HepG2 (cell line): ENCODE results near the gene SPAG9. TPM values are rescaled to one million over a fixed set of nuclear protein-coding genes. Genes with fewer than 3 reads are reported as not detected.

ENCODE experiments used
- ATAC-seq: fragments of 200-7000 bp; cut with Tn5 transposase; 3 replicates; pipeline ENCODE4 v1.9.1; 2020; ENCODE audit warnings: mild to moderate bottlenecking, moderate library complexity
- BruUV-seq: library from RNA; stranded (reverse); fragments of 400-500 nt; replicated peaks from 2 replicates; lab custom pipeline; 2021; lab: Mats Ljungman, UMichigan
- CTCF ChIA-PET: fragments of 300-600 bp; formaldehyde crosslinking; extraction: SDS; loops from one replicate; lab custom pipeline; 2021; ENCODE audit warnings: low total read pairs, inconsistent platforms, low intra/inter-chr PET ratio; lab: Yijun Ruan, JAX
- POLR2A ChIA-PET: fragments of 350-600 bp; sonication (Branson Sonifier 250); formaldehyde crosslinking; loops from one replicate; lab custom pipeline; 2020; ENCODE audit warnings: antibody characterized with exemption, inconsistent platforms; lab: Yijun Ruan, JAX
- DNase-seq: peaks from one replicate; pipeline ENCODE4 v3.0.0-alpha.2; 2015; ENCODE audit warnings: low spot score
- FAIRE-seq: peaks from 3 replicates; lab custom pipeline; 2011; peaks lifted over from hg19 to GRCh38; lab: Jason Lieb, UNC
- H2AFZ ChIP-seq: one replicate; pipeline ENCODE4 v1.6.1; 2011; ENCODE audit warnings: low read length, inconsistent platforms
- H3K27ac ChIP-seq: fragments of 300-600 bp; 3 replicates; pipeline ENCODE4 v1.8.0; 2011; ENCODE audit warnings: mixed run types, mild to moderate bottlenecking, mixed read lengths, low read length, inconsistent platforms; ENCODE audit not compliant: insufficient read depth; ENCODE audit errors: extremely low read length
- H3K27me3 ChIP-seq, 2 experiments: fragments of 200-600 bp in 1 of 2; 2 replicates in 1 of 2; 3 replicates in 1 of 2; pipeline versions ENCODE4 v1.6.0 to v1.8.0; 2011; ENCODE audit warnings: low read length in 2 of 2, mild to moderate bottlenecking in 2 of 2, moderate library complexity in 2 of 2, inconsistent platforms in 1 of 2; ENCODE audit not compliant: insufficient read depth in 2 of 2, control insufficient read depth in 1 of 2
- H3K36me3 ChIP-seq, 2 experiments: fragments of 200-600 bp in 1 of 2; replicated peaks in 1 of 2; 2 replicates in 1 of 2; 3 replicates in 1 of 2; pipeline versions ENCODE4 v1.5.1 to v1.8.0; 2011; ENCODE audit warnings: low read length in 2 of 2, inconsistent platforms in 1 of 2; ENCODE audit not compliant: insufficient read depth in 2 of 2, control insufficient read depth in 1 of 2
- H3K4me1 ChIP-seq: 2 replicates; pipeline ENCODE4 v1.5.1; 2012; ENCODE audit warnings: low read length, inconsistent platforms; ENCODE audit not compliant: insufficient read depth
- H3K4me2 ChIP-seq: 2 replicates; pipeline ENCODE4 v1.6.0; 2011; ENCODE audit warnings: low read depth, low read length, inconsistent platforms
- H3K4me3 ChIP-seq, 3 experiments: fragments of 200-600 bp in 1 of 3; sonication (generic), shearing (Covaris generic) in 1 of 3; replicated peaks in 1 of 3; 2 replicates each; pipeline ENCODE4 v1.5.1; 2011 to 2016; ENCODE audit warnings: low read length in 3 of 3, inconsistent platforms in 2 of 3, low read depth in 2 of 3, mild to moderate bottlenecking in 2 of 3, control low read depth in 1 of 3, mixed read lengths in 1 of 3; ENCODE audit not compliant: insufficient read depth in 1 of 3
- H3K79me2 ChIP-seq: one replicate; pipeline ENCODE4 v1.6.1; 2011; ENCODE audit warnings: low read length, inconsistent platforms; ENCODE audit not compliant: insufficient read depth
- H3K9ac ChIP-seq: 2 replicates; pipeline ENCODE4 v1.6.0; 2011; ENCODE audit warnings: mild to moderate bottlenecking, low read depth, low read length, inconsistent platforms; ENCODE audit not compliant: insufficient read depth
- H3K9me3 ChIP-seq: 2 replicates; pipeline ENCODE4 v1.5.1; 2012; ENCODE audit warnings: mild to moderate bottlenecking, low read length
- H4K20me1 ChIP-seq: 2 replicates; pipeline ENCODE4 v1.6.0; 2011; ENCODE audit warnings: inconsistent platforms, mild to moderate bottlenecking, low read length, moderate library complexity; ENCODE audit not compliant: insufficient read depth
- KLF15 ChIP-seq: sonication (generic); formaldehyde crosslinking; IDR thresholded peaks from 2 replicates; pipeline ENCODE4 v1.8.1; 2023; ENCODE audit warnings: borderline replicate concordance, mild to moderate bottlenecking, inconsistent platforms, missing genetic modification reagents, mixed read lengths
- MAX ChIP-seq: IDR thresholded peaks from 2 replicates; pipeline ENCODE4 v1.6.1; 2012; ENCODE audit warnings: inconsistent platforms
- NCOA1 ChIP-seq: sonication (generic); formaldehyde crosslinking; IDR thresholded peaks from 2 replicates; pipeline ENCODE4 v1.9.0; 2021; ENCODE audit warnings: missing genetic modification reagents
- NFKBIZ ChIP-seq: IDR thresholded peaks from 2 replicates; pipeline ENCODE4 v1.6.1; 2018; ENCODE audit warnings: missing genetic modification reagents, missing compliant biosample characterization
- ZMYM3 ChIP-seq: sonication (generic); formaldehyde crosslinking; IDR thresholded peaks from 2 replicates; pipeline ENCODE4 v1.5.1; 2020; ENCODE audit warnings: mild to moderate bottlenecking, missing genetic modification reagents
- ZNF496 ChIP-seq: sonication (generic); formaldehyde crosslinking; IDR thresholded peaks from 2 replicates; pipeline ENCODE4 v1.8.1; 2023; ENCODE audit warnings: mild to moderate bottlenecking, moderate library complexity, missing genetic modification reagents; ENCODE audit not compliant: insufficient replicate concordance
- ZNF614 ChIP-seq: IDR thresholded peaks from 2 replicates; pipeline ENCODE4 v1.6.1; 2018; ENCODE audit warnings: missing biosample characterization, missing genetic modification reagents, inconsistent platforms, borderline replicate concordance
- ZNF768 ChIP-seq: sonication (generic); formaldehyde crosslinking; IDR thresholded peaks from 2 replicates; pipeline ENCODE4 v1.4.0; 2020; ENCODE audit warnings: missing genetic modification reagents
- WGBS: methylation state at CpG from one replicate; pipeline ENCODE4 v1.1.6; 2017; ENCODE audit warnings: low lambda C conversion rate; 5-methylcytosine and 5-hydroxymethylcytosine counted together
- in situ Hi-C: cut with HindIII; loops from 2 replicates; pipeline ENCODE4 v1.10.0; 2017; ENCODE audit warnings: low pct_unique_long_range_greater_than_20kb; ENCODE audit not compliant: extremely low pct_ligation_motif_present
- intact Hi-C: fragments of 100-400 bp; cut with micrococcal nuclease; formaldehyde crosslinking; loops from one replicate; pipeline ENCODE4 v1.10.0; 2022; ENCODE audit not compliant: unreplicated experiment
- polyA plus RNA-seq, 8 experiments: library from polyadenylated mRNA; depleted of rRNA in 3 of 8; stranded (reverse) in 7 of 8; unstranded in 1 of 8; fragments of >200 nt; fragmentation: Illumina TruSeq in 4 of 8; extraction: Trizol in 4 of 8; gene quantifications; 2 replicates each; pipeline versions ENCODE4 v1.2.1 to v1.2.3, GENCODE V29; 2011 to 2016; ENCODE audit warnings: low read depth in 4 of 8, missing spikeins in 1 of 8, mixed read lengths in 1 of 8; ENCODE audit not compliant: insufficient read depth in 1 of 8
- total RNA-seq, 5 experiments: library from RNA; depleted of rRNA; stranded (reverse); fragments of >200 nt; fragmentation: Illumina TruSeq; extraction: Trizol; gene quantifications; 2 replicates each; pipeline ENCODE4 v1.2.3, GENCODE V29; 2016; ENCODE audit warnings: low read depth in 1 of 5

Gene SPAG9
- total and polyA plus RNA-seq, 2 of the 13 experiments (the other 11 are each of a cell fraction or from before 2014, with no cell fraction given): 43.2 to 78.6 TPM

DNA sequence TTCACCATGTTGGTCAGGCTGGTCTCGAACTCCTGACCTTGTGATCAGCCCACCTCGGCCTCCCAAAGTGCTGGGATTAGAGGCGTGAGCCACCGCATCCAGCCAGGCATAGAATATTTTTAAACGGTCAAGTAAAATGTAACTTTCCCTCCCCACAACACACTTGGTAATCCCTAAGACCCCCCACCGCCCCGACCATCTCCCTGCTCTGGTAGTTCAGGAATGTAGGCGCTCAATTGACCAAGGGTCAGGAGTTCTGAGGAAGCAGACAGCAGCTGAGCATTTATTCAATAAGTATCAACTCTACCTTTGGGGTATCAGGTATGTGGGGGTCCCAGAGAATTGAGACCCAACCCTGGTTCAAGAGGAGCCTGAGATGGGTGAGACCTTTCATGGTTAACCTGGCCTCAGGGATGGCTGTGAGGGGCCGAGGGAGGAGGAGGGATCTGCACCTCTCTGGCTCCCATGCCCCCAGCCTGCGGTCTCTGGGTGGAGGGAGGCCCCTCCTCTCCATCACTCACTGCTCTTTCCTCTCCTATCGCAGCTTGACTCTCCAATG, 206.1 kb downstream of the SPAG9 start (continued):
- TF ChIP-seq NCOA1 (CRISPR knock-in tag) (peak; percentile 24; the same call in 1 of the 2 replicates), KLF15 (CRISPR knock-in tag) (no peak), ZNF614 (CRISPR knock-in tag) (no peak), MAX (no peak), ZNF496 (CRISPR knock-in tag) (no peak)

GRCh38 chr17:50913120-50913519, 207.5 kb downstream of the SPAG9 start:
- Histone ChIP-seq H3K9me3 (no peaks in the 10 kb centered on the region), H3K27me3 (no peaks in the 10 kb centered on the region), H3K79me2 (no peaks in the 10 kb centered on the region), H3K4me2 (no peak overlapping the region), H3K4me1 (peaks cover 85% of the 10 kb centered on the region), H3K27ac (no peak overlapping the region), H3K9ac (no peak overlapping the region), H4K20me1 (no peaks in the 10 kb centered on the region), H2AFZ (no peak overlapping the region), H3K4me3 (no peak overlapping the region), H3K36me3 (no peaks in the 10 kb centered on the region)
- TF ChIP-seq ZNF768 (CRISPR knock-in tag) (peak; percentile 95), ZMYM3 (CRISPR knock-in tag) (peak; percentile 37; the same call in 1 of the 2 replicates), NFKBIZ (CRISPR knock-in tag) (no peak)
- DNase-seq (no peak), ATAC-seq (no peak), FAIRE-seq (no peak)
- in situ Hi-C loops: no loop called here
- 100% methylated on average over 2 of the region's 2 CpGs for WGBS
- intact Hi-C loops: no loop called here
- POLR2A ChIA-PET: interaction anchor here (3.2 to 11.0 kb wide), 3 partner anchors 6 to 48 kb away, joined by 37 to 177 read pairs (median 145); partner anchors contain the start of gene TOB1
- no TSS peak for BruUV-seq
- CTCF ChIA-PET: no interaction called here

Other genes starting within 250 kb of the SPAG9 start
- gene NME1, start 32.7 kb upstream of the SPAG9 start, total RNA-seq (2016; rRNA removed; fragmentation: Illumina TruSeq; extraction: Trizol): 516 and 689 TPM in 2 replicates
- 195 and 295 TPM in 2 replicates for gene NME1, start 32.7 kb upstream of the SPAG9 start, polyA plus RNA-seq (2011; rRNA removed)
- 1,213 and 1,462 TPM in 2 replicates for gene NME2, start 45.5 kb upstream of the SPAG9 start, total RNA-seq (2016; rRNA removed; fragmentation: Illumina TruSeq; extraction: Trizol)
- gene NME2, start 45.5 kb upstream of the SPAG9 start, polyA plus RNA-seq (2011; rRNA removed): 670 and 790 TPM in 2 replicates
- gene MBTD1, start 139.2 kb upstream of the SPAG9 start, total RNA-seq (2016; rRNA removed; fragmentation: Illumina TruSeq; extraction: Trizol): 20.9 and 21.7 TPM in 2 replicates
- gene MBTD1, start 139.2 kb upstream of the SPAG9 start, polyA plus RNA-seq (2011; rRNA removed): 17.4 and 20.9 TPM in 2 replicates
- 104 and 151 TPM in 2 replicates for gene UTP18, start 139.7 kb upstream of the SPAG9 start, total RNA-seq (2016; rRNA removed; fragmentation: Illumina TruSeq; extraction: Trizol)
- gene UTP18, start 139.7 kb upstream of the SPAG9 start, polyA plus RNA-seq (2011; rRNA removed): 23.8 and 35.2 TPM in 2 replicates